WTC11 (cell line): ENCODE results near the gene TMEM179. TPM values are rescaled to one million over a fixed set of nuclear protein-coding genes. Genes with fewer than 3 reads are reported as not detected.

Experiments
- ATAC-seq: fragments of 200-7000 bp; cut with Tn5 transposase; 2 replicates; pipeline ENCODE4 v1.10.0; 2021; ENCODE audit warnings: mild to moderate bottlenecking, moderate library complexity
- CTCF ChIA-PET: fragments of 300-600 bp; sonication (Branson Sonifier 250); formaldehyde crosslinking; loops from one replicate; lab custom pipeline; 2021; ENCODE audit warnings: antibody characterized with exemption; lab: Charles Lee
- POLR2A ChIA-PET: fragments of 350-600 bp; sonication (Branson Sonifier 250); formaldehyde crosslinking; loops from one replicate; lab custom pipeline; 2021; ENCODE audit warnings: antibody characterized with exemption; lab: Charles Lee
- DNase-seq: peaks from one replicate; pipeline ENCODE4 v3.0.0; 2021; ENCODE audit warnings: low spot score
- H3K27ac Mint-ChIP-seq: 2 replicates; pipeline ENCODE4 v1.8.0; 2021; ENCODE audit warnings: mixed read lengths
- H3K27me3 Mint-ChIP-seq: 2 replicates; pipeline ENCODE4 v1.8.0; 2021; ENCODE audit warnings: low read depth, mild to moderate bottlenecking, moderate library complexity, mixed read lengths
- H3K36me3 Mint-ChIP-seq: 2 replicates; pipeline ENCODE4 v1.8.0; 2021; ENCODE audit warnings: mixed read lengths
- H3K4me1 Mint-ChIP-seq: 2 replicates; pipeline ENCODE4 v1.8.0; 2022; ENCODE audit warnings: mixed read lengths
- H3K4me3 Mint-ChIP-seq: 2 replicates; pipeline ENCODE4 v1.8.0; 2021; ENCODE audit warnings: mild to moderate bottlenecking, moderate library complexity, mixed read lengths
- H3K9me3 Mint-ChIP-seq: 2 replicates; pipeline ENCODE4 v1.8.0; 2021; ENCODE audit warnings: mixed read lengths
- ATF1 ChIP-seq: sonication (generic); formaldehyde crosslinking; IDR thresholded peaks from 2 replicates; pipeline ENCODE4 v1.8.1; 2023; ENCODE audit warnings: mild to moderate bottlenecking, moderate library complexity, missing genetic modification reagents
- CREM ChIP-seq: sonication (generic); formaldehyde crosslinking; IDR thresholded peaks from 2 replicates; pipeline ENCODE4 v1.8.1; 2022; ENCODE audit warnings: mild to moderate bottlenecking, missing genetic modification reagents, moderate library complexity
- EMX1 ChIP-seq: fragments of 250-450 bp; sonication (Bioruptor Pico); IDR thresholded peaks from 2 replicates; pipeline ENCODE4 v1.8.0; 2021; ENCODE audit warnings: mild to moderate bottlenecking
- ESRRA ChIP-seq: sonication (generic); formaldehyde crosslinking; IDR thresholded peaks from 2 replicates; pipeline ENCODE4 v1.8.1; 2022; ENCODE audit warnings: mild to moderate bottlenecking, missing genetic modification reagents, borderline replicate concordance
- FOXP1 ChIP-seq: sonication (generic); formaldehyde crosslinking; IDR thresholded peaks from 2 replicates; pipeline ENCODE4 v1.8.0; 2022; ENCODE audit warnings: missing genetic modification reagents, mild to moderate bottlenecking, moderate library complexity, borderline replicate concordance
- GRHL2 ChIP-seq: fragments of 250-450 bp; sonication (Bioruptor Pico); IDR thresholded peaks from 2 replicates; pipeline ENCODE4 v1.8.0; 2022; ENCODE audit warnings: mild to moderate bottlenecking, moderate library complexity; ENCODE audit not compliant: insufficient replicate concordance, severe bottlenecking
- RELA ChIP-seq: sonication (generic); formaldehyde crosslinking; IDR thresholded peaks from 2 replicates; pipeline ENCODE4 v1.8.1; 2022; ENCODE audit warnings: missing genetic modification reagents, mild to moderate bottlenecking, borderline replicate concordance
- TEAD1 ChIP-seq: sonication (generic); formaldehyde crosslinking; IDR thresholded peaks from 2 replicates; pipeline ENCODE4 v1.8.0; 2022; ENCODE audit warnings: mild to moderate bottlenecking, missing genetic modification reagents
- ZNF219 ChIP-seq: sonication (generic); formaldehyde crosslinking; IDR thresholded peaks from 2 replicates; pipeline ENCODE4 v1.8.0; 2023; ENCODE audit warnings: missing genetic modification reagents, mild to moderate bottlenecking, borderline replicate concordance
- ZNF232 ChIP-seq: sonication (generic); formaldehyde crosslinking; IDR thresholded peaks from 2 replicates; pipeline ENCODE4 v1.8.0; 2022; ENCODE audit warnings: mild to moderate bottlenecking, missing genetic modification reagents
- ZNF317 ChIP-seq: sonication (generic); formaldehyde crosslinking; IDR thresholded peaks from 2 replicates; pipeline ENCODE4 v1.8.1; 2023; ENCODE audit warnings: low read depth, mild to moderate bottlenecking, moderate library complexity, missing genetic modification reagents, borderline replicate concordance
- ZNF423 ChIP-seq: fragments of 250-450 bp; sonication (Bioruptor Pico); IDR thresholded peaks from 2 replicates; pipeline ENCODE4 v2.1.2; 2022; ENCODE audit warnings: mild to moderate bottlenecking, moderate library complexity
- total RNA-seq: library from RNA; stranded (reverse); gene quantifications from 3 replicates; pipeline ENCODE4 v1.2.3, GENCODE V29; 2021
- TF ChIP-seq, protein P1 (sequence below): sonication (generic); formaldehyde crosslinking; IDR thresholded peaks from 2 replicates; pipeline ENCODE4 v1.8.1; 2022; ENCODE audit warnings: low read depth, missing genetic modification reagents, borderline replicate concordance
- TF ChIP-seq, protein P2 (sequence below): sonication (generic); formaldehyde crosslinking; IDR thresholded peaks from 2 replicates; pipeline ENCODE4 v1.8.0; 2022; ENCODE audit warnings: mild to moderate bottlenecking, missing genetic modification reagents
- TF ChIP-seq, protein P3 (sequence below): sonication (generic); formaldehyde crosslinking; IDR thresholded peaks from 2 replicates; pipeline ENCODE4 v1.8.1; 2022; ENCODE audit warnings: mild to moderate bottlenecking, moderate library complexity, missing genetic modification reagents
- TF ChIP-seq, protein P4 (sequence below): sonication (generic); formaldehyde crosslinking; IDR thresholded peaks from 2 replicates; pipeline ENCODE4 v1.8.1; 2023; ENCODE audit warnings: mild to moderate bottlenecking, missing genetic modification reagents, borderline replicate concordance
- TF ChIP-seq, protein P5 (sequence below): sonication (generic); formaldehyde crosslinking; IDR thresholded peaks from 2 replicates; pipeline ENCODE4 v1.8.0; 2023; ENCODE audit warnings: mild to moderate bottlenecking, missing genetic modification reagents
- TF ChIP-seq, protein P6 (sequence below): sonication (generic); formaldehyde crosslinking; IDR thresholded peaks from 2 replicates; pipeline ENCODE4 v1.8.0; 2022; ENCODE audit warnings: mild to moderate bottlenecking, missing genetic modification reagents

The TMEM179 gene
- total RNA-seq, 1 experiment from 2014 or later: 2.4 TPM

DNA sequence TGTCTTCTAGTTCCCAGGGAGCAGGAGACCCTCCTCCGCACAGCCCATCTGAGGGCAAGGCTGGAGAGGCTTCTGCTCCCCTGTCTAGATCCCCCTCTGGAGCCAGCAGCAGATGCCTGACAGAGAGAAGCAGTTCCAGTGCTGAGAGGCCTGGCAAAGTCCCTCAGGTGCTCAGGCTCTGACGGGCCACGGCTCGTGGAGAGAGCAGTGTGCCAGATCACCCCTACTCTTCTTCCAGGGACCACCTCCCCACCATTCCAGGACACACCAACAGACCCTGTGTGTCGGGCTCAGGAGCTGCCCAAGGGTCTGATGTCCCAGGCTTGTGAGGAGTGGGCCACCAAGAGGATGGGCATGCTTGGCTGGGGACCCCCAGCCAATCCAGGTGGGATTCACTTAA lies 47.5 kb downstream of the TMEM179 start:
- TF ChIP-seq, protein P1, sequence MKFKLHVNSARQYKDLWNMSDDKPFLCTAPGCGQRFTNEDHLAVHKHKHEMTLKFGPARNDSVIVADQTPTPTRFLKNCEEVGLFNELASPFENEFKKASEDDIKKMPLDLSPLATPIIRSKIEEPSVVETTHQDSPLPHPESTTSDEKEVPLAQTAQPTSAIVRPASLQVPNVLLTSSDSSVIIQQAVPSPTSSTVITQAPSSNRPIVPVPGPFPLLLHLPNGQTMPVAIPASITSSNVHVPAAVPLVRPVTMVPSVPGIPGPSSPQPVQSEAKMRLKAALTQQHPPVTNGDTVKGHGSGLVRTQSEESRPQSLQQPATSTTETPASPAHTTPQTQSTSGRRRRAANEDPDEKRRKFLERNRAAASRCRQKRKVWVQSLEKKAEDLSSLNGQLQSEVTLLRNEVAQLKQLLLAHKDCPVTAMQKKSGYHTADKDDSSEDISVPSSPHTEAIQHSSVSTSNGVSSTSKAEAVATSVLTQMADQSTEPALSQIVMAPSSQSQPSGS: no peak
- no peak for TF ChIP-seq FOXP1
- no peak for TF ChIP-seq EMX1
- TF ChIP-seq GRHL2 (CRISPR knock-in tag): no peak
- TF ChIP-seq TEAD1 (CRISPR knock-in tag): no peak
- TF ChIP-seq ZNF232: no peak
- TF ChIP-seq ZNF423: no peak
- no peak for TF ChIP-seq ESRRA (CRISPR knock-in tag)
- TF ChIP-seq ZNF219: no peak
- Mint-ChIP-seq H3K9me3 (no peaks in the 10 kb centered on the region), H3K4me1 (no peaks in the 10 kb centered on the region), H3K27me3 (no peaks in the 10 kb centered on the region), H3K36me3 (no peaks in the 10 kb centered on the region), H3K4me3 (no peak overlapping the region), H3K27ac (no peak overlapping the region)
- POLR2A ChIA-PET: no interaction called here
- ATAC-seq (no peak), DNase-seq (peak; percentile 5)
- CTCF ChIA-PET: interaction anchor here (1.1 kb wide), 1 partner anchor 215 kb away, joined by 3 read pairs; no protein-coding TSS in a partner anchor

DNA sequence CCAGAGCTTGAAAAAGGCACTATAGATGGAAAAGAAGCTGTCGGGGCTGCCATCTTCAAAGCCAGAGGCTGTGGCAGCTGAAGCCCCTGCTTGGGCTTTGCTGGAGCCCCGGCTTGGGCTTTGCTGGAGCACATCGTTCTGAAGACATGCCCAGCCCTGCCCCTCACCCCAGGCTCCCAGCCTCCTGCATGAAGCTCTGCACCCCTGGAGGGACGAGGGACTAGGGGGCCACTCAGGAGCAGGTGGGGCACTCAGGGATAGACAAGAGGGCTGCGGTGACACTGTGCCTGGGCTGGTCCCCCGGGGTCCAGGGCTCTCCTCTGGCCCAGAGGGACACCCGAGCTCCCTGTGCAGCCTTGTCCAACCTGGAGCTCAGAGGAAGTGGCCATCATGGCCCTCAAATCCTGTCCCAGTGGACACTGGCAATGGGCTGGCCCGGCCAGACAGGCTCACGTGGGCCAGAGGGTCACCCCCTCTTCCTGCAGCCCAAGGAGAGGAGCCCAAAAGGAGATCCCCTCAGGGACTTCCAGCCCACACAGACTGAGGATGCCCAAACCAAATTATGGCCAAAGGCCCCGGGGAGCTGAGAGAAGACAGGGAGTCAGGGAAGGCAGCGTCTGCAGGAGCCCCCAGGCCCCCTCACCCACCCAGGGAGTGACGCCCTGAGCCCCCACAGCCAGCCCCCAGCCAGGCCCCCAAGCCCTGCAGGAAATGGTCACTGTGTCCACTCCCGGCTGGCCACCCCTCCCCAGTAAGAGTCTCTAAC lies 48.1 kb downstream of the TMEM179 start:
- Mint-ChIP-seq H3K27ac (no peak overlapping the region), H3K4me1 (no peaks in the 10 kb centered on the region), H3K27me3 (no peaks in the 10 kb centered on the region), H3K4me3 (no peak overlapping the region), H3K9me3 (no peaks in the 10 kb centered on the region), H3K36me3 (no peaks in the 10 kb centered on the region)
- ChIA-PET POLR2A (interaction anchor here (1.0 kb wide), 1 partner anchor 8 kb away, joined by 4 read pairs; no protein-coding TSS in a partner anchor), CTCF (interaction anchor here (1.0 to 3.4 kb wide), 4 partner anchors 8 to 478 kb away, joined by 3 to 23 read pairs (median 4); no protein-coding TSS in a partner anchor)
- DNase-seq: peak; percentile 6
- TF ChIP-seq ATF1 (CRISPR knock-in tag): no peak
- TF ChIP-seq, protein P2, sequence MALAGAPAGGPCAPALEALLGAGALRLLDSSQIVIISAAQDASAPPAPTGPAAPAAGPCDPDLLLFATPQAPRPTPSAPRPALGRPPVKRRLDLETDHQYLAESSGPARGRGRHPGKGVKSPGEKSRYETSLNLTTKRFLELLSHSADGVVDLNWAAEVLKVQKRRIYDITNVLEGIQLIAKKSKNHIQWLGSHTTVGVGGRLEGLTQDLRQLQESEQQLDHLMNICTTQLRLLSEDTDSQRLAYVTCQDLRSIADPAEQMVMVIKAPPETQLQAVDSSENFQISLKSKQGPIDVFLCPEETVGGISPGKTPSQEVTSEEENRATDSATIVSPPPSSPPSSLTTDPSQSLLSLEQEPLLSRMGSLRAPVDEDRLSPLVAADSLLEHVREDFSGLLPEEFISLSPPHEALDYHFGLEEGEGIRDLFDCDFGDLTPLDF (CRISPR knock-in tag): no peak
- TF ChIP-seq, protein P3, sequence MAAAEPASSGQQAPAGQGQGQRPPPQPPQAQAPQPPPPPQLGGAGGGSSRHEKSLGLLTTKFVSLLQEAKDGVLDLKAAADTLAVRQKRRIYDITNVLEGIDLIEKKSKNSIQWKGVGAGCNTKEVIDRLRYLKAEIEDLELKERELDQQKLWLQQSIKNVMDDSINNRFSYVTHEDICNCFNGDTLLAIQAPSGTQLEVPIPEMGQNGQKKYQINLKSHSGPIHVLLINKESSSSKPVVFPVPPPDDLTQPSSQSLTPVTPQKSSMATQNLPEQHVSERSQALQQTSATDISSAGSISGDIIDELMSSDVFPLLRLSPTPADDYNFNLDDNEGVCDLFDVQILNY (CRISPR knock-in tag): no peak
- TF ChIP-seq RELA (CRISPR knock-in tag): no peak
- TF ChIP-seq, protein P4, sequence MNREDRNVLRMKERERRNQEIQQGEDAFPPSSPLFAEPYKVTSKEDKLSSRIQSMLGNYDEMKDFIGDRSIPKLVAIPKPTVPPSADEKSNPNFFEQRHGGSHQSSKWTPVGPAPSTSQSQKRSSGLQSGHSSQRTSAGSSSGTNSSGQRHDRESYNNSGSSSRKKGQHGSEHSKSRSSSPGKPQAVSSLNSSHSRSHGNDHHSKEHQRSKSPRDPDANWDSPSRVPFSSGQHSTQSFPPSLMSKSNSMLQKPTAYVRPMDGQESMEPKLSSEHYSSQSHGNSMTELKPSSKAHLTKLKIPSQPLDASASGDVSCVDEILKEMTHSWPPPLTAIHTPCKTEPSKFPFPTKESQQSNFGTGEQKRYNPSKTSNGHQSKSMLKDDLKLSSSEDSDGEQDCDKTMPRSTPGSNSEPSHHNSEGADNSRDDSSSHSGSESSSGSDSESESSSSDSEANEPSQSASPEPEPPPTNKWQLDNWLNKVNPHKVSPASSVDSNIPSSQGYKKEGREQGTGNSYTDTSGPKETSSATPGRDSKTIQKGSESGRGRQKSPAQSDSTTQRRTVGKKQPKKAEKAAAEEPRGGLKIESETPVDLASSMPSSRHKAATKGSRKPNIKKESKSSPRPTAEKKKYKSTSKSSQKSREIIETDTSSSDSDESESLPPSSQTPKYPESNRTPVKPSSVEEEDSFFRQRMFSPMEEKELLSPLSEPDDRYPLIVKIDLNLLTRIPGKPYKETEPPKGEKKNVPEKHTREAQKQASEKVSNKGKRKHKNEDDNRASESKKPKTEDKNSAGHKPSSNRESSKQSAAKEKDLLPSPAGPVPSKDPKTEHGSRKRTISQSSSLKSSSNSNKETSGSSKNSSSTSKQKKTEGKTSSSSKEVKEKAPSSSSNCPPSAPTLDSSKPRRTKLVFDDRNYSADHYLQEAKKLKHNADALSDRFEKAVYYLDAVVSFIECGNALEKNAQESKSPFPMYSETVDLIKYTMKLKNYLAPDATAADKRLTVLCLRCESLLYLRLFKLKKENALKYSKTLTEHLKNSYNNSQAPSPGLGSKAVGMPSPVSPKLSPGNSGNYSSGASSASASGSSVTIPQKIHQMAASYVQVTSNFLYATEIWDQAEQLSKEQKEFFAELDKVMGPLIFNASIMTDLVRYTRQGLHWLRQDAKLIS (CRISPR knock-in tag): no peak
- no peak for TF ChIP-seq CREM (CRISPR knock-in tag)
- TF ChIP-seq, protein P5, sequence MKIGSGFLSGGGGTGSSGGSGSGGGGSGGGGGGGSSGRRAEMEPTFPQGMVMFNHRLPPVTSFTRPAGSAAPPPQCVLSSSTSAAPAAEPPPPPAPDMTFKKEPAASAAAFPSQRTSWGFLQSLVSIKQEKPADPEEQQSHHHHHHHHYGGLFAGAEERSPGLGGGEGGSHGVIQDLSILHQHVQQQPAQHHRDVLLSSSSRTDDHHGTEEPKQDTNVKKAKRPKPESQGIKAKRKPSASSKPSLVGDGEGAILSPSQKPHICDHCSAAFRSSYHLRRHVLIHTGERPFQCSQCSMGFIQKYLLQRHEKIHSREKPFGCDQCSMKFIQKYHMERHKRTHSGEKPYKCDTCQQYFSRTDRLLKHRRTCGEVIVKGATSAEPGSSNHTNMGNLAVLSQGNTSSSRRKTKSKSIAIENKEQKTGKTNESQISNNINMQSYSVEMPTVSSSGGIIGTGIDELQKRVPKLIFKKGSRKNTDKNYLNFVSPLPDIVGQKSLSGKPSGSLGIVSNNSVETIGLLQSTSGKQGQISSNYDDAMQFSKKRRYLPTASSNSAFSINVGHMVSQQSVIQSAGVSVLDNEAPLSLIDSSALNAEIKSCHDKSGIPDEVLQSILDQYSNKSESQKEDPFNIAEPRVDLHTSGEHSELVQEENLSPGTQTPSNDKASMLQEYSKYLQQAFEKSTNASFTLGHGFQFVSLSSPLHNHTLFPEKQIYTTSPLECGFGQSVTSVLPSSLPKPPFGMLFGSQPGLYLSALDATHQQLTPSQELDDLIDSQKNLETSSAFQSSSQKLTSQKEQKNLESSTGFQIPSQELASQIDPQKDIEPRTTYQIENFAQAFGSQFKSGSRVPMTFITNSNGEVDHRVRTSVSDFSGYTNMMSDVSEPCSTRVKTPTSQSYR (CRISPR knock-in tag): no peak
- TF ChIP-seq ZNF317 (CRISPR knock-in tag): no peak
- TF ChIP-seq, protein P6, sequence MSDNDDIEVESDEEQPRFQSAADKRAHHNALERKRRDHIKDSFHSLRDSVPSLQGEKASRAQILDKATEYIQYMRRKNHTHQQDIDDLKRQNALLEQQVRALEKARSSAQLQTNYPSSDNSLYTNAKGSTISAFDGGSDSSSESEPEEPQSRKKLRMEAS (CRISPR knock-in tag): no peak
- no peak for TF ChIP-seq GRHL2 (CRISPR knock-in tag)
- no peak for ATAC-seq
